SU-DHL-6 (cell line): ENCODE results near the gene SPDYE17.
"Not testable (repeated sequence)": the region's sequence is repeated elsewhere in the genome, so short reads cannot be mapped to it uniquely, and the experiment has no call there.

Experiments
- H2AFZ ChIP-seq: fragments of 200-600 bp; sonication (generic); 2 replicates; pipeline ENCODE4 v1.6.1; 2014; ENCODE audit warnings: low read depth, mild to moderate bottlenecking, moderate library complexity, mixed read lengths, antibody characterized with exemption, low read length; ENCODE audit not compliant: severe bottlenecking
- H3F3A ChIP-seq: fragments of 200-600 bp; shearing (Covaris generic); 2 replicates; pipeline ENCODE4 v1.6.0; 2016; ENCODE audit warnings: antibody characterized with exemption, mild to moderate bottlenecking; ENCODE audit not compliant: insufficient read depth
- H3K27ac ChIP-seq: fragments of 200-600 bp; sonication (generic); 2 replicates; pipeline ENCODE4 v1.5.1; 2016; ENCODE audit warnings: low read depth, mild to moderate bottlenecking, low read length, moderate library complexity, mixed read lengths
- H3K27me3 ChIP-seq: fragments of 200-600 bp; sonication (generic), shearing (Covaris generic); 2 replicates; pipeline ENCODE4 v1.6.0; 2014; ENCODE audit warnings: mild to moderate bottlenecking, low read length
- H3K36me3 ChIP-seq: fragments of 200-600 bp; sonication (generic); 2 replicates; pipeline ENCODE4 v1.6.1; 2014; ENCODE audit warnings: mild to moderate bottlenecking, low read length, mixed read lengths
- H3K4me2 ChIP-seq: fragments of 300-600, 200-600 bp; shearing (Covaris generic), sonication (generic); 2 replicates; pipeline ENCODE4 v1.6.0; 2014; ENCODE audit warnings: low read length, low read depth, mild to moderate bottlenecking; ENCODE audit not compliant: poor library complexity, severe bottlenecking
- H3K4me3 ChIP-seq: fragments of 200-600 bp; sonication (generic); 2 replicates; pipeline ENCODE4 v1.5.1; 2014; ENCODE audit warnings: antibody characterized with exemption, low read length, mild to moderate bottlenecking, mixed read lengths; ENCODE audit not compliant: insufficient read depth, poor library complexity, severe bottlenecking
- H3K79me2 ChIP-seq: fragments of 200-600 bp; sonication (generic); 2 replicates; pipeline ENCODE4 v1.6.1; 2014; ENCODE audit warnings: mild to moderate bottlenecking, low read length, moderate library complexity; ENCODE audit not compliant: insufficient read depth
- H3K9ac ChIP-seq: fragments of 200-600 bp; sonication (generic); 2 replicates; pipeline ENCODE4 v1.7.0; 2014; ENCODE audit warnings: mild to moderate bottlenecking, low read length
- H3K9me2 ChIP-seq: fragments of 200-600 bp; sonication (generic); replicated peaks from 2 replicates; pipeline ENCODE4 v1.6.1; 2014; ENCODE audit warnings: low read length; ENCODE audit not compliant: insufficient read depth
- H3K9me3 ChIP-seq: fragments of 200-600 bp; sonication (generic); 2 replicates; pipeline ENCODE4 v1.6.1; 2014; ENCODE audit warnings: low read length, mixed read lengths; ENCODE audit not compliant: insufficient read depth
- H4K20me1 ChIP-seq: fragments of 200-600 bp; sonication (generic); 2 replicates; pipeline ENCODE4 v1.6.1; 2014; ENCODE audit warnings: low read depth, mild to moderate bottlenecking, antibody characterized with exemption, low read length, moderate library complexity, mixed read lengths

SPDYE17 gene

GRCh38 chr7:76977761-76978367 is 54.3 kb downstream of the SPDYE17 start:
- H3K9me2 ChIP-seq, H3K27me3 ChIP-seq, H3K4me2 ChIP-seq, H3K9ac ChIP-seq, H3K79me2 ChIP-seq, H2AFZ ChIP-seq, H4K20me1 ChIP-seq, H3K36me3 ChIP-seq, H3K9me3 ChIP-seq, H3K4me3 ChIP-seq, H3F3A ChIP-seq, H3K27ac ChIP-seq: not testable (repeated sequence)

GRCh38 chr7:76974793-76975579 is 57.2 kb downstream of the SPDYE17 start:
- H3K9me3 ChIP-seq, H3F3A ChIP-seq, H3K27ac ChIP-seq, H3K9ac ChIP-seq, H3K27me3 ChIP-seq, H2AFZ ChIP-seq, H3K36me3 ChIP-seq, H3K79me2 ChIP-seq, H3K4me3 ChIP-seq, H4K20me1 ChIP-seq, H3K9me2 ChIP-seq, H3K4me2 ChIP-seq: not testable (repeated sequence)

GRCh38 chr7:76974336-76974735 is 57.8 kb downstream of the SPDYE17 start:
- not testable (repeated sequence) for H3K79me2 ChIP-seq, H3K4me2 ChIP-seq, H3K9me3 ChIP-seq, H2AFZ ChIP-seq, H3K36me3 ChIP-seq, H3K27ac ChIP-seq, H4K20me1 ChIP-seq, H3F3A ChIP-seq, H3K27me3 ChIP-seq, H3K4me3 ChIP-seq, H3K9me2 ChIP-seq, H3K9ac ChIP-seq

GRCh38 chr7:76972391-76972790 is 59.8 kb downstream of the SPDYE17 start:
- not testable (repeated sequence) for H3K9me2 ChIP-seq, H3K27ac ChIP-seq, H3K36me3 ChIP-seq, H4K20me1 ChIP-seq, H2AFZ ChIP-seq, H3K4me2 ChIP-seq, H3K9me3 ChIP-seq, H3K4me3 ChIP-seq, H3F3A ChIP-seq, H3K27me3 ChIP-seq, H3K9ac ChIP-seq, H3K79me2 ChIP-seq
